A549 (cell line): ENCODE results near the gene SYCP3. TPM values are rescaled to one million over a fixed set of nuclear protein-coding genes. Genes with fewer than 3 reads are reported as not detected.

Source experiments
- ATAC-seq, 2 experiments: fragments of 200-7000 bp in 1 of 2; fragments of >200 bp in 1 of 2; cut with Nextera tagmentation in 1 of 2; cut with Tn5 transposase in 1 of 2; 3 replicates each; pipeline versions ENCODE4 v1.8.0 to v1.9.1; 2018 to 2020; ENCODE audit warnings: mild to moderate bottlenecking in 1 of 2, moderate library complexity in 1 of 2
- CTCF ChIA-PET: fragments of 300-600 bp; sonication (Branson Sonifier 250); formaldehyde crosslinking; extraction: SDS; loops from one replicate; lab custom pipeline; 2021; ENCODE audit warnings: antibody characterized with exemption, inconsistent platforms; lab: Yijun Ruan, JAX
- POLR2A ChIA-PET: fragments of 350-600 bp; formaldehyde crosslinking; extraction: SDS; loops from one replicate; lab custom pipeline; 2021; ENCODE audit warnings: antibody characterized with exemption, inconsistent platforms; lab: Yijun Ruan, JAX
- DNase-seq, 2 experiments: peaks; one replicate each; pipeline versions ENCODE4 v3.0.0 to v3.0.0-alpha.2; 2011 to 2016; ENCODE audit warnings: low read depth in 1 of 2, low spot score in 1 of 2
- FAIRE-seq: peaks from 2 replicates; lab custom pipeline; 2011; peaks lifted over from hg19 to GRCh38; lab: Jason Lieb, UNC
- H3K27ac ChIP-seq, 2 experiments: fragments of >200 bp; sonication (Bioruptor Twin); formaldehyde crosslinking; 3 replicates each; pipeline ENCODE4 v1.5.1; 2016 to 2017
- H3K4me1 ChIP-seq: fragments of >200 bp; sonication (Bioruptor Twin); formaldehyde crosslinking; 3 replicates; pipeline ENCODE4 v1.6.1; 2016
- H3K4me2 ChIP-seq: fragments of >200 bp; sonication (Bioruptor Twin); formaldehyde crosslinking; 3 replicates; pipeline ENCODE4 v1.6.1; 2016
- H3K4me3 ChIP-seq: fragments of >200 bp; sonication (Bioruptor Twin); formaldehyde crosslinking; 3 replicates; pipeline ENCODE4 v1.5.1; 2016
- H3K9me3 ChIP-seq: fragments of >200 bp; sonication (Bioruptor Twin); formaldehyde crosslinking; 3 replicates; pipeline ENCODE4 v1.6.1; 2016
- CBX2 ChIP-seq: fragments of 200-600 bp; sonication (generic); IDR thresholded peaks from 2 replicates; pipeline ENCODE4 v1.6.1; 2016; ENCODE audit warnings: low read depth, mild to moderate bottlenecking, borderline replicate concordance
- CHD2 ChIP-seq: fragments of 150-350 bp; IDR thresholded peaks from 2 replicates; pipeline ENCODE4 v1.6.1; 2014; ENCODE audit warnings: low read length; ENCODE audit not compliant: partially characterized antibody
- CHD4 ChIP-seq: fragments of 200-600 bp; sonication (generic); IDR thresholded peaks from 2 replicates; pipeline ENCODE4 v1.6.1; 2016; ENCODE audit warnings: antibody characterized with exemption, mild to moderate bottlenecking, borderline replicate concordance
- FOSL2 ChIP-seq, 2 experiments: fragments of 450-650 bp in 1 of 2; fragments of >200 bp in 1 of 2; sonication (Bioruptor Twin) in 1 of 2; formaldehyde crosslinking; IDR thresholded peaks; 2 replicates each; pipeline versions ENCODE4 v1.5.0 to v1.6.1; 2016 to 2020; ENCODE audit warnings: mild to moderate bottlenecking in 1 of 2, moderate library complexity in 1 of 2
- GATA3 ChIP-seq: IDR thresholded peaks from 2 replicates; pipeline ENCODE4 v1.6.1; 2012; ENCODE audit warnings: borderline replicate concordance
- HDAC2 ChIP-seq: fragments of 200-600 bp; sonication (generic); IDR thresholded peaks from 2 replicates; pipeline ENCODE4 v1.6.1; 2016
- HMGXB4 ChIP-seq: fragments of 250-450 bp; sonication (Bioruptor Pico); IDR thresholded peaks from 2 replicates; pipeline ENCODE4 v1.5.0; 2021; ENCODE audit warnings: mild to moderate bottlenecking, moderate library complexity, borderline replicate concordance
- HOXB5 ChIP-seq: fragments of 250-450 bp; sonication (Bioruptor Pico); IDR thresholded peaks from 2 replicates; pipeline ENCODE4 v1.5.0; 2020; ENCODE audit warnings: mild to moderate bottlenecking, moderate library complexity
- JUN ChIP-seq, 2 experiments: fragments of >200 bp; sonication (Bioruptor Twin); formaldehyde crosslinking; IDR thresholded peaks; 2 replicates in 1 of 2; 3 replicates in 1 of 2; pipeline ENCODE4 v1.6.1; 2016 to 2017
- MAFK ChIP-seq: fragments of 450-650 bp; IDR thresholded peaks from 2 replicates; pipeline ENCODE4 v1.6.1; 2014; ENCODE audit not compliant: partially characterized antibody
- MYC ChIP-seq: IDR thresholded peaks from 2 replicates; pipeline ENCODE4 v1.6.1; 2012; ENCODE audit warnings: mild to moderate bottlenecking, inconsistent platforms, low read length, improper control_type of control experiment, borderline replicate concordance
- PHF8 ChIP-seq: fragments of 200-600 bp; sonication (generic); IDR thresholded peaks from 2 replicates; pipeline ENCODE4 v1.6.1; 2016; ENCODE audit warnings: low read depth, mild to moderate bottlenecking, antibody characterized with exemption, moderate library complexity, borderline replicate concordance
- RCOR1 ChIP-seq: fragments of 150-350 bp; IDR thresholded peaks from 2 replicates; pipeline ENCODE4 v1.6.1; 2014; ENCODE audit warnings: antibody characterized with exemption, low read length, low read depth
- RFX5 ChIP-seq: fragments of 450-650 bp; IDR thresholded peaks from 2 replicates; pipeline ENCODE4 v1.7.1; 2014; ENCODE audit warnings: antibody characterized with exemption, mild to moderate bottlenecking, moderate library complexity
- RNF2 ChIP-seq: fragments of 200-600 bp; sonication (generic); IDR thresholded peaks from 2 replicates; pipeline ENCODE4 v1.6.1; 2016; ENCODE audit warnings: low read depth, mild to moderate bottlenecking, antibody characterized with exemption, moderate library complexity, borderline replicate concordance
- ZFP36 ChIP-seq: fragments of 450-650 bp; IDR thresholded peaks from 2 replicates; pipeline ENCODE4 v1.6.1; 2014; ENCODE audit warnings: borderline replicate concordance; ENCODE audit not compliant: partially characterized antibody
- ZNF302 ChIP-seq: fragments of 250-450 bp; sonication (Bioruptor Pico); IDR thresholded peaks from 2 replicates; pipeline ENCODE4 v1.9.0; 2021; ENCODE audit warnings: inconsistent platforms, mild to moderate bottlenecking, moderate library complexity
- ZSCAN20 ChIP-seq: fragments of 250-450 bp; sonication (Bioruptor Pico); IDR thresholded peaks from 2 replicates; pipeline ENCODE4 v1.8.0; 2022; ENCODE audit warnings: mild to moderate bottlenecking, moderate library complexity
- WGBS: methylation state at CpG from one replicate; pipeline ENCODE4 v1.1.6; 2017; ENCODE audit errors: missing lambda C conversion rate; 5-methylcytosine and 5-hydroxymethylcytosine counted together
- polyA plus RNA-seq, 4 experiments: library from polyadenylated mRNA; depleted of rRNA in 3 of 4; stranded (reverse); fragments of >200 nt; fragmentation: RNase III in 1 of 4; extraction: RNeasy Plus Mini Kit Qiagen cat#74134 plus additional on column Dnase treatment in 1 of 4; gene quantifications; 2 replicates in 3 of 4; 3 replicates in 1 of 4; pipeline ENCODE4 v1.2.3, GENCODE V29; 2011 to 2017
- TF ChIP-seq, protein P1 (sequence below): fragments of 150-350 bp; IDR thresholded peaks from 2 replicates; pipeline ENCODE4 v1.6.1; 2014; ENCODE audit warnings: low read depth, mild to moderate bottlenecking, low read length
- TF ChIP-seq, protein P2 (sequence below): fragments of 200-600 bp; sonication (generic); IDR thresholded peaks from 2 replicates; pipeline ENCODE4 v1.6.1; 2016; ENCODE audit warnings: antibody characterized with exemption, mild to moderate bottlenecking, moderate library complexity

The SYCP3 gene
- polyA plus RNA-seq, 2 of the 4 experiments (the other 2 are of a cell fraction): 0.14 to 0.27 TPM

- CTCF ChIA-PET: interaction anchor here (0.6 to 3.3 kb wide), 2 partner anchors 24 to 29 kb away, joined by 3 to 9 read pairs; no protein-coding TSS in a partner anchor
- no peaks in the 10 kb centered on the region for H3K9me3 ChIP-seq
- no peak overlapping the region for H3K27ac ChIP-seq
- no peak overlapping the region for H3K4me2 ChIP-seq
- no peak overlapping the region for H3K4me3 ChIP-seq
- WGBS: 78% methylated on average over 1 of the region's 1 CpG
- TF ChIP-seq, protein P1, sequence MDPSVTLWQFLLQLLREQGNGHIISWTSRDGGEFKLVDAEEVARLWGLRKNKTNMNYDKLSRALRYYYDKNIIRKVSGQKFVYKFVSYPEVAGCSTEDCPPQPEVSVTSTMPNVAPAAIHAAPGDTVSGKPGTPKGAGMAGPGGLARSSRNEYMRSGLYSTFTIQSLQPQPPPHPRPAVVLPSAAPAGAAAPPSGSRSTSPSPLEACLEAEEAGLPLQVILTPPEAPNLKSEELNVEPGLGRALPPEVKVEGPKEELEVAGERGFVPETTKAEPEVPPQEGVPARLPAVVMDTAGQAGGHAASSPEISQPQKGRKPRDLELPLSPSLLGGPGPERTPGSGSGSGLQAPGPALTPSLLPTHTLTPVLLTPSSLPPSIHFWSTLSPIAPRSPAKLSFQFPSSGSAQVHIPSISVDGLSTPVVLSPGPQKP: no peak
- peak; percentile 68 for TF ChIP-seq MAFK
- TF ChIP-seq, all 56 proteins: peak for 1
- POLR2A ChIA-PET: no interaction called here
- DNase-seq (no peak), FAIRE-seq (no peak), ATAC-seq (no peak)
- H3K4me1 ChIP-seq: no peaks in the 10 kb centered on the region
These were observed 9.6 kb upstream of the SYCP3 start for GRCh38 chr12:101748907-101749306.

DNA sequence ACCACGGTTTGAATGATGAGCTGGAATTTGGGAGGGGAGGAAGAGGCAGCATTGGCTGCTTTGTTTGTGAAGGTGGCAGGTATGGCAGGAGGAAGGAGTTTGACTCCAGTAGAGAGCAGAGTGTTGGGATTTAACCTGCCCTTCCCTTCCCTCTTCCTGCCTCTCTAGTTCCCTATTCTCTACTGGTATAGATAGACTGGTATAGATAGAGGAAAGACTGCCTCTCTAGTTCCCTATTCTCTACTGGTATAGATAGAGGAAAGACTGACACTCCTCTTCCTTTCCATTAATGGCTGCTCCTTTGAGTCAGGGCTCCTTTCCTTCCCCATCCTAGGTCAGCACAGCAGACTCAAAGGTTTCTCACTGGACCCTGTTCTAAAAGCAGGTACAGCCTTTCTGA lies 8.4 kb upstream of the SYCP3 start:
- TF ChIP-seq RNF2: no peak
- no peak for TF ChIP-seq RFX5
- TF ChIP-seq HMGXB4 (CRISPR knock-in tag): no peak
- TF ChIP-seq ZSCAN20 (CRISPR knock-in tag): no peak
- no peak for TF ChIP-seq MYC
- no peak for TF ChIP-seq RCOR1
- TF ChIP-seq ZFP36: no peak
- TF ChIP-seq FOSL2 (IDR thresholded peaks at IDR 0.05): no peak
- no peak for TF ChIP-seq FOSL2 (CRISPR knock-in tag; IDR thresholded peaks at IDR 0.05)
- TF ChIP-seq HOXB5 (CRISPR knock-in tag): no peak
- no peak for TF ChIP-seq GATA3
- TF ChIP-seq MAFK: no peak
- TF ChIP-seq PHF8: no peak
- TF ChIP-seq, protein P2, sequence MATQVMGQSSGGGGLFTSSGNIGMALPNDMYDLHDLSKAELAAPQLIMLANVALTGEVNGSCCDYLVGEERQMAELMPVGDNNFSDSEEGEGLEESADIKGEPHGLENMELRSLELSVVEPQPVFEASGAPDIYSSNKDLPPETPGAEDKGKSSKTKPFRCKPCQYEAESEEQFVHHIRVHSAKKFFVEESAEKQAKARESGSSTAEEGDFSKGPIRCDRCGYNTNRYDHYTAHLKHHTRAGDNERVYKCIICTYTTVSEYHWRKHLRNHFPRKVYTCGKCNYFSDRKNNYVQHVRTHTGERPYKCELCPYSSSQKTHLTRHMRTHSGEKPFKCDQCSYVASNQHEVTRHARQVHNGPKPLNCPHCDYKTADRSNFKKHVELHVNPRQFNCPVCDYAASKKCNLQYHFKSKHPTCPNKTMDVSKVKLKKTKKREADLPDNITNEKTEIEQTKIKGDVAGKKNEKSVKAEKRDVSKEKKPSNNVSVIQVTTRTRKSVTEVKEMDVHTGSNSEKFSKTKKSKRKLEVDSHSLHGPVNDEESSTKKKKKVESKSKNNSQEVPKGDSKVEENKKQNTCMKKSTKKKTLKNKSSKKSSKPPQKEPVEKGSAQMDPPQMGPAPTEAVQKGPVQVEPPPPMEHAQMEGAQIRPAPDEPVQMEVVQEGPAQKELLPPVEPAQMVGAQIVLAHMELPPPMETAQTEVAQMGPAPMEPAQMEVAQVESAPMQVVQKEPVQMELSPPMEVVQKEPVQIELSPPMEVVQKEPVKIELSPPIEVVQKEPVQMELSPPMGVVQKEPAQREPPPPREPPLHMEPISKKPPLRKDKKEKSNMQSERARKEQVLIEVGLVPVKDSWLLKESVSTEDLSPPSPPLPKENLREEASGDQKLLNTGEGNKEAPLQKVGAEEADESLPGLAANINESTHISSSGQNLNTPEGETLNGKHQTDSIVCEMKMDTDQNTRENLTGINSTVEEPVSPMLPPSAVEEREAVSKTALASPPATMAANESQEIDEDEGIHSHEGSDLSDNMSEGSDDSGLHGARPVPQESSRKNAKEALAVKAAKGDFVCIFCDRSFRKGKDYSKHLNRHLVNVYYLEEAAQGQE: no peak
- no peak for TF ChIP-seq CBX2
- no peak for TF ChIP-seq HDAC2
- no peak for TF ChIP-seq ZNF302
- no peak for TF ChIP-seq CHD2
- TF ChIP-seq JUN (IDR thresholded peaks at IDR 0.05): no peak
- no peak for TF ChIP-seq CHD4
- TF ChIP-seq, all 56 proteins: peak for 0
- DNase-seq (no peak), ATAC-seq (no peak), FAIRE-seq (no peak)
- Histone ChIP-seq H3K4me1 (no peaks in the 10 kb centered on the region), H3K4me2 (no peak overlapping the region), H3K27ac (no peak overlapping the region), H3K4me3 (no peak overlapping the region), H3K9me3 (no peaks in the 10 kb centered on the region)
- CTCF ChIA-PET: interaction anchor here (0.8 to 3.3 kb wide), 4 partner anchors 26 to 333 kb away, joined by 3 to 9 read pairs (median 4); no protein-coding TSS in a partner anchor
- POLR2A ChIA-PET: no interaction called here
- WGBS: 94% methylated on average over 1 of the region's 1 CpG
